ENCODE measurements around the gene CRYBG3. TPM values are rescaled to one million over a fixed set of nuclear protein-coding genes. Genes with fewer than 3 reads are reported as not detected.

The CRYBG3 gene
- total and polyA plus RNA-seq, 2 of the 13 experiments (the other 11 are each of a cell fraction or from before 2014, with no cell fraction given): 3.8 to 15.9 TPM

DNA sequence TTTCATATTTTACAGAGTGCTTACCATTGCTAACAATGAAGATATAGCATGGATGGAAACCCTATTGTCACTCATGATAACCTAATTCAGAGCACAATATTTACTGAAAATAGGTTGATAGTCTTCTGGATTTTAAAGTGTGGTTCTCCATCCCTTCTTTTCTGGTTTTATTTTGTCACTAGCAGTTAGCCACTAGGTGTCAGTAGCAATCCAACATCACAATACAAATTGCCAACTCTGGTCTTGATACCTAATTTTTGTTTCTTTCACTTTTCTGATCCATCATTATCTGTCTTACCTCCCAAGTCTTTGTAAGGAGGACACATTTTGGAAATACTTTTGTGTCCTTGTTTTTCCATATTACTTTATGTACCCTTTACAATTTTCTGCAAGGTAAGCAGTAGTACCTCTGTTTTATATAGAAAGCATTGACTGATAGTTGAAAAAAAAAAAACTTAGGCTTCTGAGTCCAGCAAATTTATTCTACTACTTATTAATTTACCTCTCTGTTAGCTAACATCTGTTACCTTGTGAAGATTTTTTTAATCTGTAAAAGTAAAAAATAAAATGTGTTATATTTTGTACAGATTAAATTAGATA lies 28.3 kb upstream of the CRYBG3 start (continued):
- TF ChIP-seq, protein P1, sequence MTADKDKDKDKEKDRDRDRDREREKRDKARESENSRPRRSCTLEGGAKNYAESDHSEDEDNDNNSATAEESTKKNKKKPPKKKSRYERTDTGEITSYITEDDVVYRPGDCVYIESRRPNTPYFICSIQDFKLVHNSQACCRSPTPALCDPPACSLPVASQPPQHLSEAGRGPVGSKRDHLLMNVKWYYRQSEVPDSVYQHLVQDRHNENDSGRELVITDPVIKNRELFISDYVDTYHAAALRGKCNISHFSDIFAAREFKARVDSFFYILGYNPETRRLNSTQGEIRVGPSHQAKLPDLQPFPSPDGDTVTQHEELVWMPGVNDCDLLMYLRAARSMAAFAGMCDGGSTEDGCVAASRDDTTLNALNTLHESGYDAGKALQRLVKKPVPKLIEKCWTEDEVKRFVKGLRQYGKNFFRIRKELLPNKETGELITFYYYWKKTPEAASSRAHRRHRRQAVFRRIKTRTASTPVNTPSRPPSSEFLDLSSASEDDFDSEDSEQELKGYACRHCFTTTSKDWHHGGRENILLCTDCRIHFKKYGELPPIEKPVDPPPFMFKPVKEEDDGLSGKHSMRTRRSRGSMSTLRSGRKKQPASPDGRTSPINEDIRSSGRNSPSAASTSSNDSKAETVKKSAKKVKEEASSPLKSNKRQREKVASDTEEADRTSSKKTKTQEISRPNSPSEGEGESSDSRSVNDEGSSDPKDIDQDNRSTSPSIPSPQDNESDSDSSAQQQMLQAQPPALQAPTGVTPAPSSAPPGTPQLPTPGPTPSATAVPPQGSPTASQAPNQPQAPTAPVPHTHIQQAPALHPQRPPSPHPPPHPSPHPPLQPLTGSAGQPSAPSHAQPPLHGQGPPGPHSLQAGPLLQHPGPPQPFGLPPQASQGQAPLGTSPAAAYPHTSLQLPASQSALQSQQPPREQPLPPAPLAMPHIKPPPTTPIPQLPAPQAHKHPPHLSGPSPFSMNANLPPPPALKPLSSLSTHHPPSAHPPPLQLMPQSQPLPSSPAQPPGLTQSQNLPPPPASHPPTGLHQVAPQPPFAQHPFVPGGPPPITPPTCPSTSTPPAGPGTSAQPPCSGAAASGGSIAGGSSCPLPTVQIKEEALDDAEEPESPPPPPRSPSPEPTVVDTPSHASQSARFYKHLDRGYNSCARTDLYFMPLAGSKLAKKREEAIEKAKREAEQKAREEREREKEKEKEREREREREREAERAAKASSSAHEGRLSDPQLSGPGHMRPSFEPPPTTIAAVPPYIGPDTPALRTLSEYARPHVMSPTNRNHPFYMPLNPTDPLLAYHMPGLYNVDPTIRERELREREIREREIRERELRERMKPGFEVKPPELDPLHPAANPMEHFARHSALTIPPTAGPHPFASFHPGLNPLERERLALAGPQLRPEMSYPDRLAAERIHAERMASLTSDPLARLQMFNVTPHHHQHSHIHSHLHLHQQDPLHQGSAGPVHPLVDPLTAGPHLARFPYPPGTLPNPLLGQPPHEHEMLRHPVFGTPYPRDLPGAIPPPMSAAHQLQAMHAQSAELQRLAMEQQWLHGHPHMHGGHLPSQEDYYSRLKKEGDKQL (CRISPR knock-in tag; IDR thresholded peaks at IDR 0.05; ENCODE audit: low read depth): no peak
- TF ChIP-seq HMGA1 (CRISPR knock-in tag; conservative IDR thresholded peaks at IDR 0.05): no peak
- TF ChIP-seq RAD21 (CRISPR knock-in tag; IDR thresholded peaks at IDR 0.05): peak; percentile 73; the same call in 1 of the 2 replicates
- TF ChIP-seq, protein P2, sequence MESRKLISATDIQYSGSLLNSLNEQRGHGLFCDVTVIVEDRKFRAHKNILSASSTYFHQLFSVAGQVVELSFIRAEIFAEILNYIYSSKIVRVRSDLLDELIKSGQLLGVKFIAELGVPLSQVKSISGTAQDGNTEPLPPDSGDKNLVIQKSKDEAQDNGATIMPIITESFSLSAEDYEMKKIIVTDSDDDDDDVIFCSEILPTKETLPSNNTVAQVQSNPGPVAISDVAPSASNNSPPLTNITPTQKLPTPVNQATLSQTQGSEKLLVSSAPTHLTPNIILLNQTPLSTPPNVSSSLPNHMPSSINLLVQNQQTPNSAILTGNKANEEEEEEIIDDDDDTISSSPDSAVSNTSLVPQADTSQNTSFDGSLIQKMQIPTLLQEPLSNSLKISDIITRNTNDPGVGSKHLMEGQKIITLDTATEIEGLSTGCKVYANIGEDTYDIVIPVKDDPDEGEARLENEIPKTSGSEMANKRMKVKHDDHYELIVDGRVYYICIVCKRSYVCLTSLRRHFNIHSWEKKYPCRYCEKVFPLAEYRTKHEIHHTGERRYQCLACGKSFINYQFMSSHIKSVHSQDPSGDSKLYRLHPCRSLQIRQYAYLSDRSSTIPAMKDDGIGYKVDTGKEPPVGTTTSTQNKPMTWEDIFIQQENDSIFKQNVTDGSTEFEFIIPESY (CRISPR knock-in tag; IDR thresholded peaks at IDR 0.05): no peak
- no peak for TF ChIP-seq ZSCAN31 (CRISPR knock-in tag; IDR thresholded peaks at IDR 0.05; ENCODE audit: low read depth)
- no peak for TF ChIP-seq CC2D1A (CRISPR knock-in tag; IDR thresholded peaks at IDR 0.05)
- TF ChIP-seq SAFB2 (CRISPR knock-in tag; IDR thresholded peaks at IDR 0.05; ENCODE audit: borderline replicate concordance, low read depth): no peak
- TF ChIP-seq SP2 (CRISPR knock-in tag; IDR thresholded peaks at IDR 0.05): no peak
- no peak for TF ChIP-seq ZNF761 (CRISPR knock-in tag; conservative IDR thresholded peaks at IDR 0.05)
- TF ChIP-seq, protein P3, sequence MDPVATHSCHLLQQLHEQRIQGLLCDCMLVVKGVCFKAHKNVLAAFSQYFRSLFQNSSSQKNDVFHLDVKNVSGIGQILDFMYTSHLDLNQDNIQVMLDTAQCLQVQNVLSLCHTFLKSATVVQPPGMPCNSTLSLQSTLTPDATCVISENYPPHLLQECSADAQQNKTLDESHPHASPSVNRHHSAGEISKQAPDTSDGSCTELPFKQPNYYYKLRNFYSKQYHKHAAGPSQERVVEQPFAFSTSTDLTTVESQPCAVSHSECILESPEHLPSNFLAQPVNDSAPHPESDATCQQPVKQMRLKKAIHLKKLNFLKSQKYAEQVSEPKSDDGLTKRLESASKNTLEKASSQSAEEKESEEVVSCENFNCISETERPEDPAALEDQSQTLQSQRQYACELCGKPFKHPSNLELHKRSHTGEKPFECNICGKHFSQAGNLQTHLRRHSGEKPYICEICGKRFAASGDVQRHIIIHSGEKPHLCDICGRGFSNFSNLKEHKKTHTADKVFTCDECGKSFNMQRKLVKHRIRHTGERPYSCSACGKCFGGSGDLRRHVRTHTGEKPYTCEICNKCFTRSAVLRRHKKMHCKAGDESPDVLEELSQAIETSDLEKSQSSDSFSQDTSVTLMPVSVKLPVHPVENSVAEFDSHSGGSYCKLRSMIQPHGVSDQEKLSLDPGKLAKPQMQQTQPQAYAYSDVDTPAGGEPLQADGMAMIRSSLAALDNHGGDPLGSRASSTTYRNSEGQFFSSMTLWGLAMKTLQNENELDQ (CRISPR knock-in tag; IDR thresholded peaks at IDR 0.05; ENCODE audit: borderline replicate concordance): no peak
- no peak for TF ChIP-seq TP53 (CRISPR knock-in tag; conservative IDR thresholded peaks at IDR 0.05)
- TF ChIP-seq, protein P4, sequence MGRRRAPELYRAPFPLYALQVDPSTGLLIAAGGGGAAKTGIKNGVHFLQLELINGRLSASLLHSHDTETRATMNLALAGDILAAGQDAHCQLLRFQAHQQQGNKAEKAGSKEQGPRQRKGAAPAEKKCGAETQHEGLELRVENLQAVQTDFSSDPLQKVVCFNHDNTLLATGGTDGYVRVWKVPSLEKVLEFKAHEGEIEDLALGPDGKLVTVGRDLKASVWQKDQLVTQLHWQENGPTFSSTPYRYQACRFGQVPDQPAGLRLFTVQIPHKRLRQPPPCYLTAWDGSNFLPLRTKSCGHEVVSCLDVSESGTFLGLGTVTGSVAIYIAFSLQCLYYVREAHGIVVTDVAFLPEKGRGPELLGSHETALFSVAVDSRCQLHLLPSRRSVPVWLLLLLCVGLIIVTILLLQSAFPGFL (CRISPR knock-in tag; IDR thresholded peaks at IDR 0.05): no peak
- no peak for TF ChIP-seq IRX3 (CRISPR knock-in tag; IDR thresholded peaks at IDR 0.05; ENCODE audit: borderline replicate concordance, low read depth)
- no peak for TF ChIP-seq KLF15 (CRISPR knock-in tag; IDR thresholded peaks at IDR 0.05; ENCODE audit: borderline replicate concordance)
- TF ChIP-seq FOXK1 (CRISPR knock-in tag; IDR thresholded peaks at IDR 0.05; ENCODE audit: borderline replicate concordance, low read depth): no peak
- TF ChIP-seq, protein P5, sequence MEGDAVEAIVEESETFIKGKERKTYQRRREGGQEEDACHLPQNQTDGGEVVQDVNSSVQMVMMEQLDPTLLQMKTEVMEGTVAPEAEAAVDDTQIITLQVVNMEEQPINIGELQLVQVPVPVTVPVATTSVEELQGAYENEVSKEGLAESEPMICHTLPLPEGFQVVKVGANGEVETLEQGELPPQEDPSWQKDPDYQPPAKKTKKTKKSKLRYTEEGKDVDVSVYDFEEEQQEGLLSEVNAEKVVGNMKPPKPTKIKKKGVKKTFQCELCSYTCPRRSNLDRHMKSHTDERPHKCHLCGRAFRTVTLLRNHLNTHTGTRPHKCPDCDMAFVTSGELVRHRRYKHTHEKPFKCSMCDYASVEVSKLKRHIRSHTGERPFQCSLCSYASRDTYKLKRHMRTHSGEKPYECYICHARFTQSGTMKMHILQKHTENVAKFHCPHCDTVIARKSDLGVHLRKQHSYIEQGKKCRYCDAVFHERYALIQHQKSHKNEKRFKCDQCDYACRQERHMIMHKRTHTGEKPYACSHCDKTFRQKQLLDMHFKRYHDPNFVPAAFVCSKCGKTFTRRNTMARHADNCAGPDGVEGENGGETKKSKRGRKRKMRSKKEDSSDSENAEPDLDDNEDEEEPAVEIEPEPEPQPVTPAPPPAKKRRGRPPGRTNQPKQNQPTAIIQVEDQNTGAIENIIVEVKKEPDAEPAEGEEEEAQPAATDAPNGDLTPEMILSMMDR (CRISPR knock-in tag; IDR thresholded peaks at IDR 0.05): peak; percentile 81
- peak; percentile 84 for TF ChIP-seq SMC3 (IDR thresholded peaks at IDR 0.05; ENCODE audit: low read length)
